Measurements from ENCODE around the gene MEN1. TPM values are rescaled to one million over a fixed set of nuclear protein-coding genes. Genes with fewer than 3 reads are reported as not detected.

The MEN1 gene
- total and polyA plus RNA-seq, 8 donors, result 8.7 to 25.3 (median 13.5) TPM

DNA sequence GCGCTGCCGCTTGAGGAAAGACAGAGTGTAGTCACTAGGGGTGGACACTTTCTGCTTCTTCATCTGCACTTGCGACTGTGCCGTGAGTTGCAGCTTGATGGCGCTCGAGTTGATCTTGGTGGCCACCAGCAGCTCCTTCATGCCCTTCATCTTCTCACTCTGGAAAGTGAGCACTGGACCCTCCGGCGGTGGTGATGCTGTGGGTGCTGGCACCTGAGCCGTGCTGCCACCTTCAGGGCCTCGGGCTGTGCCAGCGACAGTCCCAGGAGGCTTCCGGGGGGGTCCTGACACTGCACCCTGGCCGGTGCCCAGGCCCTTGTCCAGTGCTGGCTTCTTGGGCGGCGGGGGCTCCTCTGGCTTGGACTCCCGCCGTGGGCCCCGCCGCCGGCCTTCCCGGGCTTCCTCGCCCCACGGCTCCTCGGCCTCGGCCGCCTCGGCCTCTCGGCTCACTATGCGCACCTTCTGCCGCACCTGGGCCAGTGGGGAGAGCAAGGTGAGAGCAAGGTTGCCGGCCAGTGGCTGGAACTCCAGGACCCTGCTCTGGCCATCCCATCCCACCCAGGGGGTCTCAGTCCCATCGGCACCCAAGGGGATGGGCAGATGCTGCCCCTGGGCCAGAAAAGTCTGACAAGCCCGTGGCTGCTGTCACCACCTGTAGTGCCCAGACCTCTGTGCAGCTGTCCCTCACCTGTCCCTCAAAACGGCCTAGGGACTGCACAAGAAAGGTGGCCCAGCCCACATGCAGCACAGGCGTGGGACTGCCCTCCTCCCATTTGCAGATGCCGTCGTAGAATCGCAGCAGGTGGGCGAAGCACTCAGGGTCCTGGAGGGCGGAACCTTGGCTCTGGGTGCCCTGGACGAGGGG is 5.8 kb downstream of the MEN1 start:
- intact Hi-C loops (cut with DNase I), result no loop called here
- peaks cover 0 to 3% (median 3%) of the 10 kb centered on the region in 3 donors for H3K36me3 ChIP-seq
- no peaks in the 10 kb centered on the region for H3K27me3 ChIP-seq
- peak in 2 of 6 donors; percentile 56 to 83 for DNase-seq
- no peak for FAIRE-seq
- TF ChIP-seq, protein P1, sequence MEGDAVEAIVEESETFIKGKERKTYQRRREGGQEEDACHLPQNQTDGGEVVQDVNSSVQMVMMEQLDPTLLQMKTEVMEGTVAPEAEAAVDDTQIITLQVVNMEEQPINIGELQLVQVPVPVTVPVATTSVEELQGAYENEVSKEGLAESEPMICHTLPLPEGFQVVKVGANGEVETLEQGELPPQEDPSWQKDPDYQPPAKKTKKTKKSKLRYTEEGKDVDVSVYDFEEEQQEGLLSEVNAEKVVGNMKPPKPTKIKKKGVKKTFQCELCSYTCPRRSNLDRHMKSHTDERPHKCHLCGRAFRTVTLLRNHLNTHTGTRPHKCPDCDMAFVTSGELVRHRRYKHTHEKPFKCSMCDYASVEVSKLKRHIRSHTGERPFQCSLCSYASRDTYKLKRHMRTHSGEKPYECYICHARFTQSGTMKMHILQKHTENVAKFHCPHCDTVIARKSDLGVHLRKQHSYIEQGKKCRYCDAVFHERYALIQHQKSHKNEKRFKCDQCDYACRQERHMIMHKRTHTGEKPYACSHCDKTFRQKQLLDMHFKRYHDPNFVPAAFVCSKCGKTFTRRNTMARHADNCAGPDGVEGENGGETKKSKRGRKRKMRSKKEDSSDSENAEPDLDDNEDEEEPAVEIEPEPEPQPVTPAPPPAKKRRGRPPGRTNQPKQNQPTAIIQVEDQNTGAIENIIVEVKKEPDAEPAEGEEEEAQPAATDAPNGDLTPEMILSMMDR (IDR thresholded peaks at IDR 0.05), result no peak
- 90% methylated on average over 40 to 41 of the region's 41 CpGs for WGBS, 2 donors
- no peaks in the 10 kb centered on the region for H3K9me3 ChIP-seq
- H3K27ac ChIP-seq, result no peak overlapping the region
- ATAC-seq, result no peak
- peaks cover 7 to 20% (median 11%) of the 10 kb centered on the region in 3 donors for H3K4me1 ChIP-seq
- no peak overlapping the region for H3K4me3 ChIP-seq

DNA sequence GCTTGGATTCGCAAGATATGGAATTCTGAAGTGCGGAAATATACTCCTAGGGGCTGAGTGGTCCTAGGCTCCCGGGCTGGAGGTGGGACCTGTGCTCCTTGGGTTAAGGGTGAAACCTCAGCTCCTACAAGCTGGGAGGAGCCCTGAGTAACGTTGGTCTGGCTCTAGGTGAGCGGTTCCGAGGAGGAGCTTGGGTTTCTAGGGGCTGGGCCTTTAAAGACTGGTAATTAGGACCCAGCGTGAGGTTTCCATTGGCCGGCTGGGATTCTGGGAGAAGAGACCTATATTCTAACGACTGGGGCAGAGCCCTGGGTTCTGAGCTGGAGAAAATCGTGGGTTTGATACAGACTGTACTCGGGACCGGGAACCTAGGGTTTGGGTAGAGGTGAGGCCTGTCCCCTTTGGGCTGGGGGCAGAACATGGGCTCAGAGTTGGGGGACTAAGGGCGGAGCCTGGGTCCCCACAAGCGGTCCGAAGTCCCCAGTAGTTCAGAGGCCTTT is 6.5 kb downstream of the MEN1 start:
- DNase-seq, result peak in 1 of 6 donors; percentile 54
- intact Hi-C loops (cut with DNase I), result no loop called here
- FAIRE-seq, result no peak
- WGBS, 2 donors, result 40 to 45% methylated on average over 15 of the region's 15 CpGs
- TF ChIP-seq, protein P1 (IDR thresholded peaks at IDR 0.05), result no peak
- Histone ChIP-seq H3K36me3 (peaks cover 0 to 3% (median 3%) of the 10 kb centered on the region in 3 donors), H3K27me3 (no peaks in the 10 kb centered on the region), H3K27ac (peak overlapping the region; percentile 39 to 60 (median 45)), H3K4me1 (peaks cover 6 to 13% (median 7%) of the 10 kb centered on the region in 3 donors), H3K4me3 (peak overlapping the region; percentile 8 to 68 (median 52)), H3K9me3 (no peaks in the 10 kb centered on the region)
- peak; percentile 2 to 6 (median 4) for ATAC-seq

DNA sequence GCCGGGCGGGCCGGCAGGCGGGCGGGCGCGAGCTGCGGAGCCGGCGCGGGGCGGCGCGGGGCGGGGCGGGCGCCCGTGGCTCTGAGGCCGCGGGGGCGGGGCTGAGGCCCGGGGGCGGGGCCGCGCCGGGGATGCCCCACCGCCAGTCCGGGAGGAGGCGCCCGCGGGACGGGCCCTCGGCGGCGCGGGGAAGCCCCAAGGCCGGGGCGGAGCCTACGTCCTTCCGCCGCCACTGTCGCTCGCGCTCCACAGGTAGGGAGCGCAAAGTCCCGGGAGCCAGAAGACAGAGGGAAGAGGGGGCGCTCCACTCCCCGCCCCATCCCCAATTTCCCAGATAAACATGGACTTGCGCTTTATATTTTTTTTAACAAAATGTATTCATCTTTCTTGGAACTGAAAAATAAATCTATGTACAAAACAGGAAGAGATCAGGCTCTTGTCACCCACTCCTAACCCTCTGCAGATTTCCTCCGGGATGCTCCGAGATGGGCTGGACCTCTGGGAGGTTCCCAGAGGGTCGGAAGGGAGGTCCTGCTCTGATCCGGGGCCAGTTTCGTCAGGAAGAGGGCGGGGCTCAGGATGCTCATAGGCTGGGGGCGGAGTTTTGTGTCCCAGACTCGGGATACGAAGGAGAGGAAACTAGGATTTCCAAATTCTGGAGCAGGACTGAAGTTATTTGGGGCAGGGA is 7.0 kb downstream of the MEN1 start, which contains the start of gene MAP4K2:
Gene MAP4K2 (minus strand): TSS at position 57 of the 688 bp plus-strand sequence. CDS start 65 bp downstream, outside the sequence.
- H3K27me3 ChIP-seq, result no peaks in the 10 kb centered on the region
- ATAC-seq (peak; percentile 91 to 96 (median 94)), FAIRE-seq (no peak), DNase-seq (peak; percentile 79 to 94 (median 88))
- peak within 1 kb of the TSS; percentile 39 to 68 (median 52) for H3K4me3 ChIP-seq
- 1% methylated on average over 28 to 58 of the region's 58 CpGs for WGBS, 2 donors
- H3K27ac ChIP-seq, result peak within 1 kb of the TSS; percentile 41 to 60 (median 46)
- H3K4me1 ChIP-seq, result peaks cover 6 to 12% (median 7%) of the 10 kb centered on the region in 3 donors
- TF ChIP-seq, protein P1 (IDR thresholded peaks at IDR 0.05), result no peak
- H3K36me3 ChIP-seq, result peaks cover 0 to 3% (median 3%) of the 10 kb centered on the region in 3 donors
- intact Hi-C loops (cut with DNase I), result no loop called here
- no peaks in the 10 kb centered on the region for H3K9me3 ChIP-seq

DNA sequence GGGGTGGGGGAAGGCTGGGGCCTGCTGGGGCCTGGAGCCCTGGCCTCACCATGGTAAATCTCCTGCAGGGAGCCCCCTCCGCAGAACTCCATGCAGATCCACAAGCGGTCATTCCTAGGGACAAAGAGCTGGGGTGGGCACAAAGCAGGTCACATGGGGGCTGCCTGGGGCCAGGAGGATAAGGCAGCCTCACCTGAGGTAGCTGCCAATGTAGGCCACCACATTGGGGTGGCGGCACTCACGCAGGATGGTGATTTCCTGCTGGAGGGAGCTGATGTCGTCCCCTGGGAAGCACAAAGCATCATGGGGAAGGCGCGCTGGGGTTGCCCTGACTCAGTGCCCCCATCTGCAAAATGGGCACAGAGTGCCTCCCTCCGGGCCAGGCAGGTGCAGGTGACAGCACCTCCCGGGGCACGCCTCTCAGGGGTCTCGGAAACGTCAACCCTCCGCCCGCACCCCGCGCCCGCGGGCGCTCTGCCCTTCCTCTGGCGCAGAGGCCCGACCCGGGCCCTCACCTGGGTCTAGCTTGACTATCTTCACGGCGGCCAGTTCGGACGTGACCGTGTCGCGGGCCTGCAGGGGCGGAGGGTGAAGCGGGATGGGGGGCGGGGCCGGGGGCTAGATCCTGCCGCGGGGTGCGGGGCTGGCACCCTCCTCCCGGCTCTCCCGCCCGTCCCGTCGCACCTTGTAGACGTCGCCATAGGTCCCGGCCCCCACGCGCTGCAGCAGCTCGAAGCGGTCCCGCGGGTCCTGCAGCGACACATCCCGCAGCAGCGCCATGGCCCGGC is 7.8 kb downstream of the MEN1 start:
- ATAC-seq (no peak), DNase-seq (peak in 2 of 6 donors; percentile 41 to 87), FAIRE-seq (no peak)
- Histone ChIP-seq H3K27ac (peak overlapping the region in 3 of 4 donors; percentile 9 to 42 (median 41)), H3K4me1 (peaks cover 6 to 12% (median 7%) of the 10 kb centered on the region in 3 donors), H3K36me3 (peaks cover 0 to 3% (median 3%) of the 10 kb centered on the region in 3 donors), H3K27me3 (no peaks in the 10 kb centered on the region), H3K9me3 (no peaks in the 10 kb centered on the region), H3K4me3 (peak overlapping the region; percentile 39 to 68 (median 52))
- TF ChIP-seq, protein P1 (IDR thresholded peaks at IDR 0.05), result no peak
- WGBS, 2 donors, result 11 to 16% methylated on average over 32 to 54 of the region's 54 CpGs
- intact Hi-C loops (cut with DNase I), result no loop called here
